Right cardiac atrium (tissue), 5 donors: Measurements from ENCODE around the gene MAGI3. TPM values are rescaled to one million over a fixed set of nuclear protein-coding genes. Genes with fewer than 3 reads are reported as not detected.

ENCODE experiments used
- ATAC-seq, 2 donors: fragments of 200-7000 bp; cut with Tn5 transposase; one replicate each; pipeline versions ENCODE4 v1.8.0 to v1.9.1; 2020; ENCODE audit warnings: moderate library complexity in 2 of 2, mild to moderate bottlenecking in 1 of 2
- DNase-seq, 3 donors: peaks; one replicate each; pipeline ENCODE4 v3.0.0-alpha.2; 2020
- H3K27ac ChIP-seq: one replicate; pipeline ENCODE4 v1.5.1; 2013; ENCODE audit warnings: mild to moderate bottlenecking, low read length, control low read depth, moderate library complexity
- H3K27me3 ChIP-seq: one replicate; pipeline ENCODE4 v1.6.1; 2013; ENCODE audit not compliant: control insufficient read depth, insufficient read depth
- H3K4me1 ChIP-seq: one replicate; pipeline ENCODE4 v1.6.1; 2013; ENCODE audit warnings: low read length; ENCODE audit not compliant: control insufficient read depth, insufficient read depth
- H3K4me3 ChIP-seq: one replicate; pipeline ENCODE4 v1.5.1; 2013; ENCODE audit warnings: low read length, control low read depth
- H3K9me3 ChIP-seq: one replicate; pipeline ENCODE4 v1.6.1; 2013; ENCODE audit warnings: low read length; ENCODE audit not compliant: control insufficient read depth
- WGBS: extraction: QIAGEN DNeasy Blood & Tissue Kit; methylation state at CpG from one replicate; pipeline ENCODE4 v1.1.7; 2013; 5-methylcytosine and 5-hydroxymethylcytosine counted together
- intact Hi-C, 4 donors: fragments of 100-400 bp; cut with DNase I; formaldehyde crosslinking; loops; one replicate each; pipeline versions ENCODE4 v1.11.0 to v1.14.0; 2022 to 2023
- polyA plus RNA-seq: library from polyadenylated mRNA; stranded (reverse); fragments of 200-250 nt; gene quantifications from one replicate; pipeline ENCODE4 v1.2.3, GENCODE V29; 2013
- total RNA-seq, 4 donors: library from RNA; stranded (reverse); fragmentation: NEBNext Ultra II Directional; extraction: Animal tissue kit (Norgen Biotek cat#: 25700); gene quantifications; one replicate each; pipeline ENCODE4 v1.2.1, GENCODE V29; 2021
- donor health status: healthy with polysubstance abuse.
- donor health status: DM: no; HTN: yes; CAD: no.
- donor health status: DM: no; HTN: no; CAD: no.
- donor health status: DM: no; HTN: yes; CAD: no; lungs with severe emphysema.
- donor health status: DM: yes; HTN: yes; CAD: no.

The MAGI3 gene
- total and polyA plus RNA-seq, 5 donors = 2.9 to 8.9 (median 8.1) TPM

DNA sequence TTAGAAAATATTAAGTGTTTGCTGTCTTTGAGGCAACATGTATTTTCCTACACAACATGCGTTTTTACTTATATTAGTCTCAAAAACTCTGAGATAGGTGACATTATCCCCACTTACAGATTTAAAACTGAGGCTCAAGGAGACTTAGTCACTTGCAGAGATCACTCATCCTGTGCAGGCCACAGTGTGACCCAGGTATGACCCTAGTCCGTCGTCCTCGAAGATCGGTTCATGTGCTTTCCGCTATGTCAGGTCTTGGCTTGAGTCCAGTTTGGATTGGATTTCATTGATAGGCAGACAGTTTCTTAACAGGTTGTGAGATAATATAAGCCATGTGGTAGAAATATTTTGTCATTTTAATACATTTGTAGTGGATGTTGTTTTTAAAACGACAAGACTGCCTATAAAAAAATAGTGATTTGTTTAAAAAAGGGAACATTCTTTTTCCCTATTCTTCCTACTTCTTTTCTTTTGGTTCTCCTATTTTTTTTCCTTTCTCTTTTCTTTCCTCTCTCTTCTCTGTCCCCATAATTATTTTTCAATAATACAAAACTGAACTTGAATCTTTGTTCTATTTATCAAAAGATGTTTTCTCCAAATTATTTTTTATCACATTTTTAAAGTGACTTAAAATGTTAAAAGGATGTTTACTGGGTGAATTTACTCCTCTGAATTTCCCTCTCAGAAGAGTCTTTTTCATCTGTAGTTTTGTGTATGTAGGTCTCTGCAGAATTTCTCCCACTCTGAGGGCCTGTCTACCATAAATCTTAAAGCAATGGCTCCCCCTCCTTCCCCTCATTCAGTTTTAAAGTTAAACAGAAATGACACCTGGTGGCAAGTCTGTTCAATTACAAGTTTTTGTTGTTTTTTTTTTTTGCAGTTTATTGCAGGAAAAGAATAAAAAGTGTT lies 287.2 kb downstream of the MAGI3 start:
- WGBS = 29% methylated on average over 7 of the region's 7 CpGs
- peak; percentile 38 to 84 for ATAC-seq
- H3K27ac ChIP-seq = no peak overlapping the region
- no peaks in the 10 kb centered on the region for H3K9me3 ChIP-seq
- no peak overlapping the region for H3K4me3 ChIP-seq
- DNase-seq = peak in 1 of 3 donors; percentile 26
- no peaks in the 10 kb centered on the region for H3K4me1 ChIP-seq
- H3K27me3 ChIP-seq = no peaks in the 10 kb centered on the region
- intact Hi-C loops = loop anchor here (5.0 kb wide), 1 partner anchor 535 kb away; no protein-coding TSS in a partner anchor

DNA sequence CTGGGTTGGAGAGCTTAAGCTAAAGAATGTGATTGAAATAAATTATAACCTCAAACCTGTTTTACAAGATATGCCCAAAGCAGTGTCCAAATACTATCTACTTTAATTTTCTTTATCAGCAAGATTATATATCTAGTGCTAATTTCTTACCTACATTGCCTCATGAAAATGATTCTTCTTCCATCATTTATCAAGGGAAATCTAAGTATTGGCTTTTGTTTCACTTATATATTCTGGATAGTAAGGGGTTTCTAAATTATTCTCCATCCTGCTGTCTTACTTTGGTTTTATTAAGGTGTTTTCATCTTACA lies 287.8 kb downstream of the MAGI3 start:
- Histone ChIP-seq H3K27ac (no peak overlapping the region), H3K27me3 (no peaks in the 10 kb centered on the region), H3K4me3 (no peak overlapping the region), H3K9me3 (no peaks in the 10 kb centered on the region), H3K4me1 (no peaks in the 10 kb centered on the region)
- no peak for ATAC-seq
- no peak for DNase-seq
- intact Hi-C loops = loop anchor here (5.0 kb wide), 1 partner anchor 536 kb away; no protein-coding TSS in a partner anchor

DNA sequence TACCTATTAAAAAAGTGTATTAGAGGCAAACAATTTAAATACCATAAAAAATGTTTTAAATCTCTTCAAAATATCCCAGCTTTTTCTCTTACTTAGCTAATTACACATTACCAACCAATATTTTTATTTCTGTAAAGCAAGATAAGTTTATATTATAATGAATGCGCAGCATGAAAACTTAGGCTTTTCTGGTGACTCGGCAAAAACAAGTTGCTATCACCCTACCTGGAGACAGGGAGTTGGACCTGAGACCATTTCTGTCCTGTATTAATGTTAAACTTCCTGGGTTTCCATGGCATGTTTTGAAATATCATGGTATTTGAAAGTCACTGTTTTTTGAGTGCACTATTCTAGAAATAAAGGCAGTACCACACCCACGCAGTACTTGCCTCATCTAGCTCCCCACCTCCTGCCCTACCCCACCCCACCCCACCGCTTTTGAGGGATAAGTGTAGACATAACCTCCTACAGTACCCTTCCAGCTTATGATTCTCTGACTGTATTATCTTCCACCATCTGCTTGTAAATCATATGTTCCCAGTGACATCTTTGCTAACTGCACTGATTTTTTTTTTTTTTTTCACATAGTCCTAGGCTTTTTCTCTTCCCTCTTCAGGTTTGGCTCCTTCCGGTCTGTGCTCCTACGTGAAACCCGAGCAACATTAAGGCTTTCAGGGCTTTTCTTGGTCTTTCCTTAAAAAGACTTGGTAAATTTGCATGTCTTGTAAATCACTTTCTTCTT lies 291.5 kb downstream of the MAGI3 start:
- no peak overlapping the region for H3K4me3 ChIP-seq
- peaks cover 3% of the 10 kb centered on the region for H3K4me1 ChIP-seq
- H3K27ac ChIP-seq = no peak overlapping the region
- H3K9me3 ChIP-seq = no peaks in the 10 kb centered on the region
- WGBS = 95% methylated on average over 7 of the region's 7 CpGs
- ATAC-seq = no peak
- DNase-seq = no peak
- H3K27me3 ChIP-seq = no peaks in the 10 kb centered on the region
- intact Hi-C loops = no loop called here

DNA sequence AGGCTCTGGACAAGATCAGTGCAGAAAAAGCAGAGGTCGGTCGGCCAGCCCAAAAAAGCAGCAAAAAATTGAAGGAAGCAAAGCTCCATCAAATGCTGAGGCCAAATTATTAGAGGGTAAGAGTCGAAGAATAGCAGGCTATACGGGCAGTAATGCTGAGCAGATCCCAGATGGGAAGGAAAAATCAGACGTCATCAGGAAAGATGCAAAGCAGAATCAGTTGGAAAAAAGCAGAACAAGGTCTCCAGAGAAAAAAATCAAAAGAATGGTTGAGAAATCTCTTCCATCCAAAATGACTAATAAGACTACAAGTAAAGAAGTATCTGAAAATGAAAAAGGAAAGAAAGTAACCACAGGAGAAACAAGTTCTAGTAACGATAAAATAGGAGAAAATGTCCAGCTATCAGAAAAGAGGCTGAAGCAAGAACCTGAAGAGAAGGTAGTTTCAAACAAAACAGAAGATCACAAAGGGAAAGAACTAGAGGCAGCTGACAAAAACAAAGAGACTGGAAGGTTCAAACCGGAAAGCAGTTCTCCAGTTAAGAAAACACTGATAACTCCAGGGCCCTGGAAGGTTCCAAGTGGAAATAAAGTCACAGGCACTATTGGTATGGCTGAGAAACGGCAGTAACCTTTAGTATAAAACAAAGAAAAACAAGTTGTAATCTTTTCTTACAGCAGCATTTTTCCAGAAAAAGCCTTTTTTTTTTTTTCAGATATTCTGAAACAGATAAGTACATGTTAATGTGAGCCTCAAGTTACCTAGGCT lies 293.3 kb downstream of the MAGI3 start:
- Histone ChIP-seq H3K9me3 (no peaks in the 10 kb centered on the region), H3K27me3 (no peaks in the 10 kb centered on the region), H3K4me3 (no peak overlapping the region), H3K4me1 (peaks cover 3% of the 10 kb centered on the region), H3K27ac (peak overlapping the region; percentile 58)
- intact Hi-C loops = no loop called here
- peak in 1 of 3 donors; percentile 13 for DNase-seq
- 40% methylated on average over 8 of the region's 8 CpGs for WGBS
- peak; percentile 73 to 87 for ATAC-seq

DNA sequence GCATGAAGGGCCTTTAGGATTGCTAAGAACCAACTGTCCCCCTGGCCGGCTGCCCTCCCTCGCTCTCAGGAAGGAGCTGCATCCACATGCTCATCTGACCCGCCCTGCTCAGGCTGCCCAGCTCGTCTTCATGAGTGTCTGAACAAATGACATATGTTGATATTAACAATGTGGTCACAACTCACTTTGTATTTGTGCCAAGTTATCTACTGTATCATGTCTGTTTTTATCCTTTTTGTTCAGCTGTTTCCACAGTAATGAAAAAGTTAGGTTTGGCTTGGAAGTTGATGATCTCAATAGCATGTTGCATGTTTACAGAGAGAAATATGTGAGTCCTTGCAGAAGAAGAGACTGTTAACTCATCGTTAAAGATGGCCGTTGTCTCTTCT lies 293.8 kb downstream of the MAGI3 start:
- DNase-seq (peak; percentile 70 to 86 (median 84)), ATAC-seq (peak; percentile 77 to 83)
- H3K27ac ChIP-seq = peak overlapping the region; percentile 39
- H3K4me3 ChIP-seq = no peak overlapping the region
- no peaks in the 10 kb centered on the region for H3K27me3 ChIP-seq
- 35% methylated on average over 6 of the region's 6 CpGs for WGBS
- peaks cover 3% of the 10 kb centered on the region for H3K4me1 ChIP-seq
- intact Hi-C loops = no loop called here
- no peaks in the 10 kb centered on the region for H3K9me3 ChIP-seq

DNA sequence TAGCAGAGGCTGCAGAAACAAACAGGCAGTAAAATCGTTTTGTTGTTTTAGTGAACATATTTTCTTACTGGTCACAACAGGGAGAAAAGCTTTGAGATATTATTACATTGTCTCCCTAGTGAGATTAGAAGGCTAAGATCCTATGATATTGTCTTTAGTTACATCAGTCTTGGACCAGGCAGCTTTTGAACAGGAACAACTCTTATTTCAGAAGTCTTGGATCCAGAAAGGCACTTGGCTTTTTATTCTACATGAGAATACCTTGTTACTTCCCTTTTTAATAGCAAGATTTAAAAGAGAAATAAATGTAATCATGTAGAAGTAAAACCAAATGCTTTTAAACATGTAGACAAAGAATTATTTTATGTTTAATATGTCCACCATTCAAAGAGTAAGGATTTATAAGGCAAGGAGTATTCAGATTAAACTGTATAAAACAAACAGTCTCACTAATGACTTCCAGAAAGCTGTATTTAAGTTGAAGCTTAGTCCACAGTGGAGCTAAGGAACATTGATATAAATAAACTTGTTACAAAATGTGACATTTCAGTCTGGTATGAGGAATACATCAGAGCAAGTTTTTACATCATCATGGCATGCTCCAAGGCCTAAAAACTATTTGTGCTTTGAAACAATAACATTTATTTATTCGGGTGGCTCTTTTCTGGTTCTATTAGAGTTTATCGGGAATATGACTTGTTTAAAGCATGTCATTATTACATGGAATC lies 296.7 kb downstream of the MAGI3 start:
- Histone ChIP-seq H3K4me3 (no peak overlapping the region), H3K27me3 (no peaks in the 10 kb centered on the region), H3K27ac (no peak overlapping the region), H3K9me3 (no peaks in the 10 kb centered on the region), H3K4me1 (peaks cover 3% of the 10 kb centered on the region)
- DNase-seq = no peak
- no peak for ATAC-seq
- 92% methylated on average over 3 of the region's 3 CpGs for WGBS
- intact Hi-C loops = no loop called here

DNA sequence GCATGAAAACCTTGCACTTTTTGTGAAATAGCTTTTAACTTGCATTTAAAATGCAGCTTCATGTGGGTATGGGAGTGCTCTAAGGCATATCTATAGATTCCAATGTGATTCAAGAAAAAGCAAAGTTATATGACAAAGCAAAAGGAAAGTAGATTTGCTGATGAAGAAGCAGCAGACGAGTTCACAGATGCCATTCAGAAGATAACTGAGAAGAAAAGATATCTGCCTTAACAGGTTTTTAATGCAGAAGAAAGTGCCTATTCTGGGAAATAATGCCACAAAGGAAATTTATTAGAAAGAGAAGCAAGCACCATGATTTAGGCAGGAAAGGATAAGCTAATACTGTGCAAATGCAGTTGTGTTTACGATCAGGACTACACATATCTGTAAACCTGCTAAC lies 300.9 kb downstream of the MAGI3 start:
- H3K4me3 ChIP-seq = no peak overlapping the region
- 89% methylated on average over 2 of the region's 2 CpGs for WGBS
- no peaks in the 10 kb centered on the region for H3K9me3 ChIP-seq
- H3K4me1 ChIP-seq = no peaks in the 10 kb centered on the region
- ATAC-seq (no peak), DNase-seq (no peak)
- intact Hi-C loops = no loop called here
- H3K27me3 ChIP-seq = no peaks in the 10 kb centered on the region
- H3K27ac ChIP-seq = no peak overlapping the region

DNA sequence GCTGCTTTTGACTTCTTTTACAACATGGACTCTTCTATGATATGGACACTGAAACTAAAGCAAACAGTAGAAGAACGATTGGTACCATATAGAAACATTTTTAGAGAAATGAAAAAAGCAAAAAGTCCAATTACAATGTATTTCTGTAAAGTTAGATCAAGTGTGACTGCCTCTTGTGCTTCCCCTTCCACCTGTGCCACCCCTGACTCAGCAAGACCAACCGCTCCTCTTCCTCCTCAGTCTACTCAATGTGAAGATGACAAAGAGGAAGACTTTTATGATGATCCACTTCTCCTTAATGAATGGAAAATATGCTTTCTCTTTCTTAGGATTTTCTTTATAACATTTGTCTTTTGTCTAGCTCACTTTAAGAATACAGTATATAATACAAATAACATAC lies 302.0 kb downstream of the MAGI3 start:
- Histone ChIP-seq H3K9me3 (no peaks in the 10 kb centered on the region), H3K4me1 (no peaks in the 10 kb centered on the region), H3K27ac (no peak overlapping the region), H3K27me3 (no peaks in the 10 kb centered on the region), H3K4me3 (no peak overlapping the region)
- ATAC-seq = no peak
- intact Hi-C loops = no loop called here
- DNase-seq = no peak
- WGBS = 89% methylated on average over 2 of the region's 2 CpGs

DNA sequence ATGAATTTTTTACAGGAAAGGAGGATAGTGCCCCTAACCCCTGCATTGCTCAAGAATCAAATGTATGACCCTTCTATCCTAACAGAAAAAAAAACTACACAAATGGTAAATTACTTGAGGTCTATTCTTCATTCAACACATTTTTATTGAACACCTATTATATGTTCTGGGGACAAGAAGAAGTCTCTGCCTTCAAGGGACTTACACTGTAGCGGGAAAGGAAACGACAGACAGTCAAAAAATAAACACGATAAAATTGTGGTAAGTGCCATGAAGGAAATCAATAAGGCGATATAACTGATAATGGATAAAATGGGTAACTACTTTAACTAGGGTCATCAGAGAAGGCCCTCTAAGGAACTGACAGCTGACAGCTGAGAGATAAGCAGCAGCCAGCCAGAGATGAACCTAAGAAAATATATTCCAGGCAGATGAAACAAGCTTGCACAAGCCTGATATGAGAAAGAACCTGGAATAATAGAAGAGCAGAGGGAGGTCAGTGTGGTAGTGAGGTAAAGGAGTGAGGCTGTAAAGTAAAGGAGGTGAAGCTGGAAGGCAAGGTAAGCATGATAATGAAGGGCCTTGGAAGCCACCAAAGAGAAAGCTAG lies 302.6 kb downstream of the MAGI3 start:
- WGBS = 97% methylated on average over 4 of the region's 4 CpGs
- no peaks in the 10 kb centered on the region for H3K4me1 ChIP-seq

DNA sequence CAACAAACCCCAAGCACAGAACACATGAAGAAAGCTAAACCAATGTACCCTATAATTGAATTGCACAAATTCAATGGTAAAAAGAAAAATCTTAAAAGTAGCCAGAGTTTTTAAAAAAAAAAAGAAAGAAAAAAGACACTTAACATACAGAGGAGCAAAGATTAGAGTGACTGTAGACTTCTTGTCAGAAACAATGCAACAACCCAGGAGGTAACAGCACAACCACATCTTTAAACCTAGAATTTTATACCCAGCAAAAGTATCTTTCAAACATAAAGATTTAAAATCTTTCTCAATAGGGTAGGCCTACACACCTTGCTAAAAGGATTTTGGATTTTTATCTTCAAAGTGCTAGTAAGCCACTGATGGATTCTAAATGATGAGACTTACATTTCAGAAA lies 304.6 kb downstream of the MAGI3 start:
- no peak overlapping the region for H3K4me3 ChIP-seq
- no peaks in the 10 kb centered on the region for H3K9me3 ChIP-seq
- ATAC-seq = no peak
- H3K4me1 ChIP-seq = no peaks in the 10 kb centered on the region
- H3K27me3 ChIP-seq = no peaks in the 10 kb centered on the region
- H3K27ac ChIP-seq = no peak overlapping the region
- DNase-seq = no peak
- intact Hi-C loops = no loop called here

More for the DNA sequence above, 302.6 kb downstream of the MAGI3 start:
- H3K9me3 ChIP-seq = no peaks in the 10 kb centered on the region
- H3K27me3 ChIP-seq = no peaks in the 10 kb centered on the region
- ATAC-seq (no peak), DNase-seq (no peak)
- no peak overlapping the region for H3K4me3 ChIP-seq
- H3K27ac ChIP-seq = no peak overlapping the region
- intact Hi-C loops = no loop called here
